Stimulated activated CD4-positive, alpha-beta T cell treated with anti-CD3 and anti-CD28 coated beads, Interleukin-4, amount 100 ng/mL, for 4 hours (primary cell): ENCODE measurements around the gene VTI1A.
"Not testable (repeated sequence)": the region's sequence is repeated elsewhere in the genome, so short reads cannot be mapped to it uniquely, and the experiment has no call there.

Source experiments
- DNase-seq, 2 experiments: peaks; one replicate each; pipeline ENCODE4 v3.0.0-alpha.2; 2020

The VTI1A gene

DNA sequence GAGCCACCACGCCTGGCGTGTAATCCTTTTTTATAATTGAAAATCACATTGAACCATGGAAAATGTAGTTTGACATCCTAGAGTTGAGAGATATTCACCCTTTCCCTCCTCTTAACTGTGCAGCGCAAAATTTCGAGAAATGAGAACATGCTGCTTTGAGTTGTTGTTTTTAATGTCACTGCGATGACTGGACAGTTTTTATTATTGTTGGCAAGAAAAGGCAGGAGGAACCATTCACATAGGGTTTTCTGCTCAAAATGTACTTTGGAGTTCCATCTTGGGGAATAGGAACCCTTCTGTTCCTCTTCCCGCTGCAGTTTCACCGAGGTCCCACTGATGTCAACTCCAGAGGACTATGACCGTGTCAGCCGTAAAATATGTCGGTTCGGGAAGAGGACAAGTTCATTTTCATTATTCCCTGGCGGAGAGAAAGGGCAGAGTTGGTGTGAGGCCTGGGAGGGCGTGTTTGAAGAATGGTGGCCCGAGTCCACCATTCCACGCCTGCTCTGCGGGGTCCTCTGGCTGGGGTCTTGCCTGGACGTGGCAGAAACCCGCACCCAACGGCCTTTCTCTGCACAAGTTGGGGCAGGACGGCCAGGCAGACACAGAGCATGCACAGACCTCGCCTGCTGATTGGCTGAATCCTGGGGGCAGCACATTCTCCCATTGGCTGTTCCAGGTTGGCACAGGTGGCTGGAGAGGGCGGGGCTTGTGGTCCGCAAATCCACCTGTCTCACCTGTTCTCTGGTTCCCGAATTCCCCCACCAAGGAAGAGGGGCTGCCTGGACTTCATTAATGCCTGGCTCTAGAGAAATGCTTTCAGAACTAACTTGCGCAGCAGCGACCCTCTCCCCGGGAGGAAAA, 397.9 kb downstream of the VTI1A start:
- no peak for DNase-seq

DNA sequence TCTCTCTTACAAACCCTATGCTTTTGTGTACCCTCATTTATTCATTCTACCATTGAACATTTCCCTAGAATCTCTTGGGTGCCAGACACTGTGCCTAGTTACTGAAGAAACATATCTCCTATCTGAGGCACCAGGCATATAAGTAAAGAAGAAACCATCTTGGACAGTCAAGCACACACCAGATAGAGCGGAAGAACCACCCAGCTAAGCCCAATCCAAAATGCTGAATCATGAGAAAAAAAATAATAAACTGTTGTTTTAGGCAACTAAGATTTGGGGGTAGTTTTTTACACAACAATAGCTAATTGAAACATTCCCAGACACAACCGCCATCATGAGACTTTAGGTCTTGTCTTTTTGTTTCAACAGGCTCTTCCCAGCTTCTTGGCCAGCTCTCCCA, 400.8 kb downstream of the VTI1A start:
- DNase-seq = no peak

DNA sequence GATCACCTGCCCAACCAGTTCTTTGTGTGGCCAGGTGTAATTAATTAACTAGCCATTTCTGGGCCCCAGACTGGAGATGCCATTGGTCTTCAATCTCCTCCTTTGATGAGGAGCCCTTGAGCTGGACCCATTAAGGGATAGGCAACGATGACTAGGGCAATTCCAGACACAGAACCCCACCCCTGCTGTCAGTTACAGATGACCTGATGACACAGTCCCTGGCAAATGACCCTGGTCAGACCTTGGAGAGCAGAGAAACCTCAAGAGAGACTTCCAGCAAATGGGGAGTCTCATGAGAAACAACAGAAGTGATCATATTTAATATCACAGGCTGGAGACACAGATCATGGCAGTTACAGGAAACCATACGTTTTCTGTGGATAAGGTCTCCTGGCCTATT, 401.2 kb downstream of the VTI1A start:
- no peak for DNase-seq

DNA sequence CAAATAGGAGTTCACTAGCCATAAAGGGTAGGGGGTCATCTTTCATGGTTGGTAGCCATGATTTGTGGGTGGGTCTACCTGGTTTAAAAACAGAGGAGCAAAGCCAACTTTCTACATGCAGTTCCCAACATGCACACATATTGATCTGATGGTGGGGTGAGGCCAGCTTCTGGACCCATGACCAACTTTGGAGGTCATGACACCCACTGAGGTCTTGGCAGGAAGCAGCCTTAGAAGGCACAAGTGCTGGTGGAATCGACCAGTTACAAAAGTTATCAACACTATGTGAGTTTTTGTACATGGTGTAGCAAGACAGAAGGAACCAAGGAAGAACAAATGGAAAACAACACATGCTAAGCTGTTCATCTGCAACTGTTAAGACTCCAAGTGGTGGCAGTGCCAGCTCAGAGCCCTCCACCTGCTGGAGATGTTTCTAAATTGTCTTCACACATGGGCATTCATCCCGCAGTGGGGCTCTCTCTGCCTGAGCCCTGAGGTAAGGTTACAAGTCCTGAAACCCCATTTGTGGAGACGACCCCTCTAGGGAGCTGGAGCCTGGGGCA, 401.9 kb downstream of the VTI1A start:
- DNase-seq = no peak

DNA sequence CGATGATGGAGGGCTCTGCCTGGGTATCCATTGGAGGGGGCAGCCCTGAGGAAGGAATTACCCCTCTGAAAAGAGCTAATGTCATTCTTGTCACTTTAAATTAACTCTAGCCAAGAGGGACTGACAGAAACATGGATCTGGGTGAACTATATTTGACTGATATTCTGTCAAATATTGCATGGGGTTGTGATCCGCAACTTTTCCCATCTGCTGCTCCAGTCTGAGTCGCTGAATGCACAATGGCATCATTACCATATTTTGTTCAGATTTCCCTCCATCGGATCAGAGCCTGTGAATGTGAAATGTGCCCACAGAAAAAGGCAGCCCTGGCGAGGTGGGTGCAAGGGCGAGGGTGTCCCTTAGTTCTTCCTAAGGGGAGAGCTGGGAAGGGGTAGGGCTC, 402.5 kb downstream of the VTI1A start:
- DNase-seq = no peak

DNA sequence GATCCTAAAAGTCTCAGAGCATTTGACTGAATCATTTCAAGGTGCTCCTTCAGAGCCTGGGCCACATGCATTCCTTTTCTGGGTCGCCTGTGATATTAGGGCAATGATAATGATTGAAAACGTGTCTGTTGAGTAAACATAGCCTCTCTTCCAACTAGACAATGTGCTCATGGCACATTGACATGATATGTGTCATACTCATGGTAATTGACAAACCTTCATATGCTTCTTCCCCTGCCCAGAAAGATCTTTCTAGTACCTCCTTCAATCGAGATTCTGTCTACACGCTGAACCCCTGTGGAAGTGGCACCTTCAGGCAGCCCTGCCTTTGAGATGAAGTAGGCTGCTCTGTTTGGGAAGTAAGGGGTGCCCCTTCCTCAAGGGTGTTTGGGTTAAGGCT, 404.2 kb downstream of the VTI1A start:
- no peak for DNase-seq

DNA sequence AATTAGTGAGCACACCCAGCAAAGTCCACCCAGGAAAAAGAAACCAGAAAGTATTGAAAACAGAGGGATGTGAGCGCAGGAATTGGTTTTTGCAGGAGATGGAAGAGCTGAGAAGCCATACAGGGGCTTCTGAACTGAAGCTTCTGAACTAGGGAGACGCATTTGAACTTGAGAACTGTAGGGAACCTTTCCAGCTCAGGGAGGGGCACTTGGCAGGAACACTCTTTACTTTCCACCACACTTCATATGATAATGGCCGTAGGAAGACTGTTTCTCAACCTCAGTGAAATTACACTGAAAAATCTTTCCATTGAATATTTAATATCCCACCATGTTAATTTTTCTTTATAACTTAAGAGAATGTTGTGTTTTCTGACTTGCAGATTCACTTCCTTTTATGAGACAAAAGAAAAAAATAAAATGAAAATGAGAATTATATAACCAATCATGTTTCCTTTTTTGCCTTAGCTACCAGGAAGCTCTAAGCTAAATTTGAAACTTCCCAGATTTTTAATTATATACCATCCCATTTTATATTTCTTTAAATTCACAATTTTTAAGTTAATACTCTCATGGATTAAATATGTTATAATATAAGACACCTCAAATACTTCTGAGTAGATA, 404.7 kb downstream of the VTI1A start:
- DNase-seq = no peak

DNA sequence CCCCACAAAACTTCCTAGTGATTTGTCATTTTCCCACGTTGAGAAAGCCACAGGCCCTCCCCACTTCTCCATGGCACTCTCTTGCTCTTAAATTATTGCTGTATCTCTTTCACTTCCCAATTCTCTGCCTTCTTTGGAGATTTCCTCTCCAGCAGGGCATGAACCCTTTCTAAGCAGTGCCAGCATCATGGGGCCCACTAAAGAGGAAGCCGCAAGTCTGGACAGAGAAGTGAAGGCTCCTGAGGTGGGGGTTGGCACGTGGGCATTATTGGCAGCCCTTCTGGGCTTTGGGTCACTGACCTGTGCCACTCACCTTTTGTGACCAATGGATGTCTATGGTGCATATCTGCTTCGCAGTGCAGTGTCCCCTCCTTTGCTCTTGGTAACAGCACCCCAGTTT, 405.3 kb downstream of the VTI1A start:
- DNase-seq = no peak

DNA sequence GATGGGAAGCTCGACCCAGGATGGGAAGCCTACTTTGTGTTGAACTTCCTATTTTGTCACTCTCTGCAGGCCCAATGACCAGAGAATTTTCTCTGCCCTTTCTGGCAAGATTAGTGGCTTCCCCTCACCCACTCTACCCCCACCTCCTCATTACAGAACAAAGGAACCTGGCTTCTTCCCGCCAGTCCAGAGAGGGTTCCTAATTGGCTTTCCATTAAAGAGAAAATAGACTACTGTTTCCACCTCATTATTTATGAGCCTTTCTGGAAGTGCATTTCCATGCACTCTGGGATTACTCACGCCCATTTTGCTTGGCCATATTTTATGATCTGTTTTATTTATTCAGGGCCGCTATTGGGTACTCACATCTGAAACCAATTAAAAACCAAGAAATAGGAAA, 408.1 kb downstream of the VTI1A start:
- no peak for DNase-seq

DNA sequence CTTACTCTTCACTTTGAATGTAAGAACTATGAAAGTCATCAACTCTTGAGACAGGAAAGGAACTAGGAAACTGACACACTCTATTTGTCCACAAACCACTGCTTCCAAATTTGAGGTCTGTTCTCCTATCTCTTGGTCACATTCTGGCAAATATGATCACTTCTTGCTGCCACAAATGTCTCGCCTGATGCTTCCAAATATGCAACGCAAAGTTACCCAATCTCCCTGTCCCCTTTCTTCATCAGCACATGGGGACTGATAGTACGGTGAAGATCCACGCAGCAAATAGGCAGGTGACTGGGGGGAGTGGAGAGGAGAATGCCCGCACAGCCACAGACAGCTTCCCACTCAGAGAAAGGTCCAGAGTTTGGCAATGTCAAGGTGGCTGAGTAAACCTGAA, 410.5 kb downstream of the VTI1A start:
- DNase-seq = no peak

DNA sequence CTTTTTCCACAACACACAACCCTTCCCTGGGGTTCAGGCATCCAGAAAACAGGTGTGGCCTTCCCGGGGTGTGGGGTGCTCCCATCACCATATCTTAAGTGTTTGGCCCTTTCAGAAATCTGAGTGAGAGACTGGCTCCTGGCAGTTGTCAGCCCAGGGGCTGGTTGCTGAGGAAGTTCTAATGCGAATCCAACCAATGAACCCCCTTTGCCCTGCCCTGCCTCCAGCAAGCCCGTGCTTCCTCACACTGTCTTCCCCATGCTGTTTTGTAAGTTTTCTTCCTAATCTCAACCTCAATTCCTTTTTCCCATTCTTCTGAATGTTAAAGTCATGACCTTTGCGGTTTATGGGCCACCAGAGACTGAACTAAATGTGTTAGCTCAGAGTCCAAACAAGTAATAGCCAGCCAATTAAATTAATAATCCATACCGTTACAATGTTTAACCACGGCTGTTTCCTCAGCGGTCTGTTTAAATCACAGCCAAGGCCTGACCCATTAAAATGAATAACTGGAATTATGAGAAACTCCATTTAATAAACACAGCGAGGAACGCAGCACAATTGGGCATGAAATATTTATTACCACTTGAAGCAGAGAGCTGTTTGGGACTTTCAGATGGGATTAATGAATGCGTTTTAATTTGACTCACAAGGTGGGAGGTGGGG, 412.1 kb downstream of the VTI1A start:
- DNase-seq = no peak

DNA sequence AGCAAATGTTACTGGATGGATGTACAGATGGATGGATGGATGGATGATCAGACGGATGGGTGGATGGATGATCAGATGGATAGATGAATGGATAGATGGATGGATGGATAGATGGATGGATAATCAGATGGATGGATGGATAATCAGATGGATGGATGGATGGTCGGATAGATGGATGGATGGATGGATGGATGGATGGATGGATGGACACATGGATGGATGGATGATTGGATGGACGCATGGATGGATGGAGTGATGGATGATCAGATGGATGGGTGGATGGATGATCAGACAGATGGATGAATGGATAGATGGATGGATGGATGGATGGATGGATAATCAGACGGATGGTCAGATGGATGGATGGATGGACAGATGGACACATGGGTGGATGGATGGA, 412.8 kb downstream of the VTI1A start:
- no peak for DNase-seq

DNA sequence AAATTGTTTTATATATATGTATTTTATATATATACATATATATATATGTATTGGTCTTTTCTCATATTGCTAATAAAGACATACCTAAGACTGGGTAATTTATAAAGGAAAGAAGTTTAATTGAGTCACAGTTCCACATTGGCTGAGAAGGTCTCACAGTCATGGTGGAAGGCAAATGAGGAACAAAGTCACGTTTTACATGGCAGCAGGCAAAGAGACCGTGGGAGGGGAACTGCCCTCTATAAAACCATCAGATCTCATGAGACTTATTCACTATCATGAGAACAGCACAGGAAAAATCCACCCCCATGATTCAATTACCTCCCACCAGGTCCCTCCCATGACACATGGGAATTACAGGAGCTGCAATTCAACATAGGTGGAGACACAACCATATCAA, 416.4 kb downstream of the VTI1A start:
- DNase-seq = not testable (repeated sequence)
